K562 (cell line): Measurements from ENCODE around the gene HGD.

ENCODE experiments used
- CBX2 ChIP-seq: fragments of 200-600 bp; sonication (generic); IDR thresholded peaks from one replicate; pipeline ENCODE4 v1.6.1; 2012; ENCODE audit warnings: mild to moderate bottlenecking, low read length, inconsistent platforms; ENCODE audit not compliant: insufficient read depth, poor library complexity, severe bottlenecking
- CREB3 ChIP-seq: fragments of 450-650 bp; conservative IDR thresholded peaks from 2 replicates; pipeline ENCODE4 v1.6.1; 2016; ENCODE audit warnings: missing genetic modification characterization, low read depth, mild to moderate bottlenecking, missing compliant biosample characterization, moderate library complexity
- GABPB1 ChIP-seq: sonication (generic); formaldehyde crosslinking; IDR thresholded peaks from 2 replicates; pipeline ENCODE4 v1.8.0; 2022; ENCODE audit warnings: mild to moderate bottlenecking, missing genetic modification reagents
- MYC ChIP-seq, 2 experiments: fragments of 250-450 bp in 1 of 2; sonication (Bioruptor Pico) in 1 of 2; IDR thresholded peaks; 2 replicates each; pipeline versions ENCODE4 v1.5.1 to v1.6.1; 2012 to 2021; ENCODE audit warnings: low read depth in 2 of 2, borderline replicate concordance in 1 of 2, improper control_type of control experiment in 1 of 2, low read length in 1 of 2, mild to moderate bottlenecking in 1 of 2, moderate library complexity in 1 of 2
- POLR3G ChIP-seq: IDR thresholded peaks from 2 replicates; pipeline ENCODE4 v1.6.1; 2011; ENCODE audit not compliant: insufficient read length, insufficient replicate concordance; ENCODE audit errors: extremely low read depth
- TEAD2 ChIP-seq: fragments of 450-650 bp; IDR thresholded peaks from 2 replicates; pipeline ENCODE4 v1.6.1; 2016; ENCODE audit warnings: missing genetic modification characterization, control low read depth, missing compliant biosample characterization
- TFE3 ChIP-seq: fragments of 450-650 bp; formaldehyde crosslinking; IDR thresholded peaks from 2 replicates; pipeline ENCODE4 v1.4.0; 2020; ENCODE audit warnings: mild to moderate bottlenecking, mixed read lengths
- TF ChIP-seq, protein P1 (sequence below): fragments of 450-650 bp; IDR thresholded peaks from 2 replicates; pipeline ENCODE4 v1.6.1; 2016; ENCODE audit warnings: borderline replicate concordance
- TF ChIP-seq, protein P2 (sequence below), 2 experiments: IDR thresholded peaks in 1 of 2; conservative IDR thresholded peaks in 1 of 2; 2 replicates each; pipeline ENCODE4 v1.6.1; 2016; ENCODE audit warnings: low read depth in 2 of 2, mild to moderate bottlenecking in 1 of 2, missing compliant biosample characterization in 1 of 2, missing genetic modification characterization in 1 of 2, moderate library complexity in 1 of 2

DNA sequence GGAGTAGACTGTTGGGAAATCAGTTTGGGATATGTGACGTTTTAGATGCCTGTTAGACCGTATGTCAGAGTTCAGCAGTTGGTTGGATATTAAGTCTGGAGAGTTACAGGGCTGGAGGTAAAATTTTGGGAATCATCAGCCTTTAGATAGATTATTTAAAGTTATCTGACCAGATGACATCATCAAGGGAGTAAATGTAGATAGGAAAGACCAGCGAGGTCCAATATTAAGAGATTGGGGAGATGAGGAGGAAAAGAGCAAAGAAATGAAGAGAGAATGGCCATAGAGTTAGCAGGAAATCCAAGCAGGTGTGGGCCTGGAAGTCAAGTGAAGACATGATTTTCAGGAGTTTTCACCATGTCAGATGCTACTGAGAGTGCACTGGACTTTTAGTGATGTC is 82.8 kb downstream of the HGD start:
- TF ChIP-seq, protein P1, sequence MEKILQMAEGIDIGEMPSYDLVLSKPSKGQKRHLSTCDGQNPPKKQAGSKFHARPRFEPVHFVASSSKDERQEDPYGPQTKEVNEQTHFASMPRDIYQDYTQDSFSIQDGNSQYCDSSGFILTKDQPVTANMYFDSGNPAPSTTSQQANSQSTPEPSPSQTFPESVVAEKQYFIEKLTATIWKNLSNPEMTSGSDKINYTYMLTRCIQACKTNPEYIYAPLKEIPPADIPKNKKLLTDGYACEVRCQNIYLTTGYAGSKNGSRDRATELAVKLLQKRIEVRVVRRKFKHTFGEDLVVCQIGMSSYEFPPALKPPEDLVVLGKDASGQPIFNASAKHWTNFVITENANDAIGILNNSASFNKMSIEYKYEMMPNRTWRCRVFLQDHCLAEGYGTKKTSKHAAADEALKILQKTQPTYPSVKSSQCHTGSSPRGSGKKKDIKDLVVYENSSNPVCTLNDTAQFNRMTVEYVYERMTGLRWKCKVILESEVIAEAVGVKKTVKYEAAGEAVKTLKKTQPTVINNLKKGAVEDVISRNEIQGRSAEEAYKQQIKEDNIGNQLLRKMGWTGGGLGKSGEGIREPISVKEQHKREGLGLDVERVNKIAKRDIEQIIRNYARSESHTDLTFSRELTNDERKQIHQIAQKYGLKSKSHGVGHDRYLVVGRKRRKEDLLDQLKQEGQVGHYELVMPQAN = no peak
- TF ChIP-seq TEAD2 (no peak), GABPB1 (CRISPR knock-in tag) (no peak), TFE3 (no peak), CBX2 (no peak), POLR3G (no peak), MYC (IDR thresholded peaks at IDR 0.05; ENCODE audit: low read depth, low read length) (no peak), MYC (CRISPR knock-in tag; IDR thresholded peaks at IDR 0.05; ENCODE audit: borderline replicate concordance, low read depth) (no peak), CREB3 (tag) (no peak)
- TF ChIP-seq, protein P2, sequence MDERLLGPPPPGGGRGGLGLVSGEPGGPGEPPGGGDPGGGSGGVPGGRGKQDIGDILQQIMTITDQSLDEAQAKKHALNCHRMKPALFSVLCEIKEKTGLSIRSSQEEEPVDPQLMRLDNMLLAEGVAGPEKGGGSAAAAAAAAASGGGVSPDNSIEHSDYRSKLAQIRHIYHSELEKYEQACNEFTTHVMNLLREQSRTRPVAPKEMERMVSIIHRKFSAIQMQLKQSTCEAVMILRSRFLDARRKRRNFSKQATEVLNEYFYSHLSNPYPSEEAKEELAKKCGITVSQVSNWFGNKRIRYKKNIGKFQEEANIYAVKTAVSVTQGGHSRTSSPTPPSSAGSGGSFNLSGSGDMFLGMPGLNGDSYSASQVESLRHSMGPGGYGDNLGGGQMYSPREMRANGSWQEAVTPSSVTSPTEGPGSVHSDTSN (CRISPR knock-in tag; IDR thresholded peaks at IDR 0.05; ENCODE audit: low read depth) = no peak
- TF ChIP-seq, protein P2 (tag; conservative IDR thresholded peaks at IDR 0.05; ENCODE audit: low read depth) = no peak
